Astrocyte (in vitro differentiated cells and primary cell): ENCODE results near the gene VRK3. TPM values are rescaled to one million over a fixed set of nuclear protein-coding genes. Genes with fewer than 3 reads are reported as not detected.

ENCODE experiments used
- DNase-seq: peaks from one replicate; pipeline ENCODE4 v3.0.0-alpha.2; 2010; ENCODE audit warnings: low read depth
- FAIRE-seq: peaks from 2 replicates; lab custom pipeline; 2011; peaks lifted over from hg19 to GRCh38; lab: Jason Lieb, UNC
- H2AFZ ChIP-seq: 2 replicates; pipeline ENCODE4 v1.6.0; 2012; ENCODE audit warnings: low read depth, low read length, inconsistent platforms
- H3K27ac ChIP-seq: 2 replicates; pipeline ENCODE4 v1.5.1; 2011; ENCODE audit warnings: low read depth, low read length, inconsistent platforms
- H3K27me3 ChIP-seq: 2 replicates; pipeline ENCODE4 v1.6.0; 2011; ENCODE audit warnings: low read length, inconsistent platforms; ENCODE audit not compliant: insufficient read depth
- H3K36me3 ChIP-seq: 2 replicates; pipeline ENCODE4 v1.5.1; 2011; ENCODE audit warnings: low read length, inconsistent platforms; ENCODE audit not compliant: insufficient read depth
- H3K4me1 ChIP-seq: 2 replicates; pipeline ENCODE4 v1.5.1; 2011; ENCODE audit warnings: low read length, inconsistent platforms; ENCODE audit not compliant: insufficient read depth
- H3K4me2 ChIP-seq: 2 replicates; pipeline ENCODE4 v1.6.0; 2012; ENCODE audit warnings: low read length, inconsistent platforms
- H3K4me3 ChIP-seq: 2 replicates; pipeline ENCODE4 v1.5.1; 2011; ENCODE audit warnings: low read depth, mild to moderate bottlenecking, low read length, inconsistent platforms; ENCODE audit not compliant: insufficient read depth
- H3K79me2 ChIP-seq: 2 replicates; pipeline ENCODE4 v1.6.0; 2012; ENCODE audit warnings: mild to moderate bottlenecking, low read length, inconsistent platforms; ENCODE audit not compliant: insufficient read depth
- H3K9ac ChIP-seq: 2 replicates; pipeline ENCODE4 v1.6.0; 2012; ENCODE audit warnings: mild to moderate bottlenecking, low read length, inconsistent platforms
- H3K9me3 ChIP-seq: 2 replicates; pipeline ENCODE4 v1.5.1; 2012; ENCODE audit warnings: low read depth, mild to moderate bottlenecking, low read length, inconsistent platforms; ENCODE audit not compliant: insufficient read depth
- H4K20me1 ChIP-seq: 2 replicates; pipeline ENCODE4 v1.6.0; 2012; ENCODE audit warnings: low read length, inconsistent platforms; ENCODE audit not compliant: insufficient read depth
- H3K27ac Mint-ChIP-seq: one replicate; pipeline ENCODE4 v1.8.0; 2021; ENCODE audit warnings: mild to moderate bottlenecking, mixed read lengths; ENCODE audit not compliant: unreplicated experiment
- H3K27me3 Mint-ChIP-seq: one replicate; pipeline ENCODE4 v1.8.0; 2021; ENCODE audit warnings: low read depth, mixed read lengths; ENCODE audit not compliant: unreplicated experiment
- H3K36me3 Mint-ChIP-seq: one replicate; pipeline ENCODE4 v1.8.0; 2021; ENCODE audit warnings: low read depth, mixed read lengths; ENCODE audit not compliant: unreplicated experiment
- H3K4me1 Mint-ChIP-seq: one replicate; pipeline ENCODE4 v1.8.0; 2021; ENCODE audit warnings: low read depth, mixed read lengths; ENCODE audit not compliant: unreplicated experiment
- H3K4me3 Mint-ChIP-seq: one replicate; pipeline ENCODE4 v1.8.0; 2021; ENCODE audit warnings: mild to moderate bottlenecking, moderate library complexity, mixed read lengths; ENCODE audit not compliant: unreplicated experiment
- H3K9me3 Mint-ChIP-seq: one replicate; pipeline ENCODE4 v1.8.0; 2021; ENCODE audit warnings: mild to moderate bottlenecking, mixed read lengths; ENCODE audit not compliant: unreplicated experiment
- CTCF ChIP-seq: IDR thresholded peaks from 2 replicates; pipeline ENCODE4 v1.5.1; 2011; ENCODE audit warnings: low read depth, mild to moderate bottlenecking, inconsistent platforms, low read length, moderate library complexity; ENCODE audit not compliant: insufficient read depth
- EZH2 ChIP-seq: IDR thresholded peaks from 2 replicates; pipeline ENCODE4 v1.6.1; 2012; ENCODE audit warnings: mild to moderate bottlenecking, low read length, inconsistent platforms; ENCODE audit not compliant: insufficient read depth
- total RNA-seq: library from RNA; stranded (reverse); gene quantifications from 2 replicates; pipeline ENCODE4 v1.2.1, GENCODE V29; 2021

VRK3 gene
- total RNA-seq, 1 donor from 2014 or later, result 33.0 TPM

DNA sequence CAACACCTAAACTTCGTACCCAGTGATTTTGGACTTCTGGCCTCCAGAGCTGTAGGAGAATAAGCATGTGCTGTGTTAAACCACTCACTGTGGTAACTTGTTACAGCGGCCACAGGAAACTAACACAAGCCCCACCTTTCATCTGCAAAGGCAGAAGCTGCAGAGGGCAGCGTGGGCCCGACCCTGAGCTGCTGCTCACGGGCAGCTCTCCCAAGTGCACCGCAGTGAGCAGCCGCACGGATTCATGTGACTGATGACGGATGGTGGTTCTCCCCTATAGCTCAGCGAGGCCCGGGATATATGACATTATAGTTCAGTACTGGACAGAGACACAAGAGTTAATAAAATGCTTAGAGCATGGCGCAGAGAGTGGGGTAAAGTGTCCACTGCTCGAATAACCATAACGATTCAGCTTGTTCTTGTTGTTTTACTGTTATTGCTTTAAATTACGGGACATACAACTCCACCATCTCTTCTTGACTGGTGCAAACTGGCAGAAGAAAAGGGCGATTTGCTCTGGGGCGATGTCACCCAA lies 21.9 kb downstream of the VRK3 start:
- FAIRE-seq (no peak), DNase-seq (no peak)
- Histone ChIP-seq H3K4me1 (peaks cover 13% of the 10 kb centered on the region), H2AFZ (no peak overlapping the region), H3K36me3 (peaks cover 14% of the 10 kb centered on the region), H3K4me2 (no peak overlapping the region), H4K20me1 (peaks cover 65% of the 10 kb centered on the region), H3K9me3 (no peaks in the 10 kb centered on the region), H3K4me3 (no peak overlapping the region), H3K27ac (no peak overlapping the region), H3K9ac (no peak overlapping the region), H3K79me2 (no peaks in the 10 kb centered on the region), H3K27me3 (no peaks in the 10 kb centered on the region)
- Mint-ChIP-seq H3K27ac (no peak overlapping the region), H3K9me3 (peaks cover 3% of the 10 kb centered on the region), H3K36me3 (peaks cover 39% of the 10 kb centered on the region), H3K4me3 (no peak overlapping the region), H3K27me3 (no peaks in the 10 kb centered on the region), H3K4me1 (peaks cover 9% of the 10 kb centered on the region)
- TF ChIP-seq CTCF (no peak), EZH2 (no peak)

GRCh38 chr19:50002386-50002960 lies 22.7 kb downstream of the VRK3 start:
- H4K20me1 ChIP-seq, result peaks cover 62% of the 10 kb centered on the region
- H3K9me3 Mint-ChIP-seq, result no peaks in the 10 kb centered on the region

More at GRCh38 chr19:50002386-50002960, 22.7 kb downstream of the VRK3 start:
- DNase-seq, result no peak
- Histone ChIP-seq H3K4me2 (no peak overlapping the region), H3K27ac (no peak overlapping the region), H2AFZ (no peak overlapping the region), H3K9ac (no peak overlapping the region), H3K4me1 (peaks cover 13% of the 10 kb centered on the region), H3K79me2 (no peaks in the 10 kb centered on the region), H3K4me3 (no peak overlapping the region), H3K9me3 (no peaks in the 10 kb centered on the region), H3K36me3 (peaks cover 14% of the 10 kb centered on the region), H3K27me3 (no peaks in the 10 kb centered on the region)
- FAIRE-seq, result no peak
- TF ChIP-seq CTCF (no peak), EZH2 (no peak)
- Mint-ChIP-seq H3K36me3 (peaks cover 38% of the 10 kb centered on the region), H3K27me3 (no peaks in the 10 kb centered on the region), H3K4me1 (peaks cover 9% of the 10 kb centered on the region), H3K4me3 (no peak overlapping the region), H3K27ac (no peak overlapping the region)
